HepG2 (cell line): ENCODE measurements around the gene RITA1. TPM values are rescaled to one million over a fixed set of nuclear protein-coding genes. Genes with fewer than 3 reads are reported as not detected.

Experiments
- ATF7 ChIP-seq, 2 experiments: fragments of 450-650 bp in 1 of 2; sonication (generic) in 1 of 2; formaldehyde crosslinking in 1 of 2; IDR thresholded peaks; 2 replicates each; pipeline versions ENCODE4 v1.4.0 to v1.6.1; 2016 to 2020; ENCODE audit warnings: antibody characterized with exemption in 1 of 2, mild to moderate bottlenecking in 1 of 2, missing genetic modification reagents in 1 of 2
- BORCS8-MEF2B ChIP-seq: sonication (generic); formaldehyde crosslinking; IDR thresholded peaks from 2 replicates; pipeline ENCODE4 v1.8.0; 2022; ENCODE audit warnings: mild to moderate bottlenecking, missing genetic modification reagents
- CREM ChIP-seq, 2 experiments: sonication (generic) in 1 of 2; formaldehyde crosslinking in 1 of 2; IDR thresholded peaks; 2 replicates each; pipeline versions ENCODE4 v1.4.0 to v1.6.1; 2016 to 2020; ENCODE audit warnings: antibody characterized with exemption in 1 of 2, mild to moderate bottlenecking in 1 of 2, missing genetic modification reagents in 1 of 2
- GTF2F1 ChIP-seq: fragments of 150-350 bp; IDR thresholded peaks from 2 replicates; pipeline ENCODE4 v1.6.1; 2014; ENCODE audit warnings: low read length
- HIVEP1 ChIP-seq: sonication (generic); formaldehyde crosslinking; IDR thresholded peaks from 2 replicates; pipeline ENCODE4 v1.4.0; 2020; ENCODE audit warnings: mild to moderate bottlenecking, missing genetic modification reagents
- MED13 ChIP-seq: sonication (generic); formaldehyde crosslinking; IDR thresholded peaks from 2 replicates; pipeline ENCODE4 v1.5.0; 2020; ENCODE audit warnings: missing genetic modification reagents
- MEIS1 ChIP-seq: sonication (generic); formaldehyde crosslinking; IDR thresholded peaks from 2 replicates; pipeline ENCODE4 v1.9.0; 2021; ENCODE audit warnings: mild to moderate bottlenecking, missing genetic modification reagents, moderate library complexity, borderline replicate concordance
- RXRB ChIP-seq: IDR thresholded peaks from 2 replicates; pipeline ENCODE4 v1.6.1; 2016; ENCODE audit warnings: borderline replicate concordance, missing genetic modification reagents, missing compliant biosample characterization
- SAP130 ChIP-seq: IDR thresholded peaks from 2 replicates; pipeline ENCODE4 v1.6.1; 2016; ENCODE audit warnings: low read depth
- SMARCC2 ChIP-seq: fragments of 450-650 bp; IDR thresholded peaks from 2 replicates; pipeline ENCODE4 v1.6.1; 2017; ENCODE audit warnings: antibody characterized with exemption, mild to moderate bottlenecking
- SOX5 ChIP-seq: IDR thresholded peaks from 2 replicates; pipeline ENCODE4 v1.6.1; 2016; ENCODE audit warnings: borderline replicate concordance
- STAT6 ChIP-seq: sonication (generic); formaldehyde crosslinking; IDR thresholded peaks from 2 replicates; pipeline ENCODE4 v1.4.0; 2020; ENCODE audit warnings: missing genetic modification reagents, mild to moderate bottlenecking, borderline replicate concordance
- USF2 ChIP-seq, 2 experiments: sonication (generic) in 1 of 2; formaldehyde crosslinking in 1 of 2; IDR thresholded peaks; 2 replicates each; pipeline versions ENCODE4 v1.5.1 to v1.6.1; 2011 to 2020; ENCODE audit warnings: borderline replicate concordance in 1 of 2, low read depth in 1 of 2, low read length in 1 of 2, mild to moderate bottlenecking in 1 of 2, missing genetic modification reagents in 1 of 2, moderate library complexity in 1 of 2
- ZBTB7B ChIP-seq: sonication (generic); formaldehyde crosslinking; IDR thresholded peaks from 2 replicates; pipeline ENCODE4 v1.4.0; 2020; ENCODE audit warnings: missing genetic modification reagents
- ZFX ChIP-seq: sonication (generic); formaldehyde crosslinking; IDR thresholded peaks from 2 replicates; pipeline ENCODE4 v1.4.0; 2020; ENCODE audit warnings: mild to moderate bottlenecking, low read depth, missing genetic modification reagents, moderate library complexity
- ZNF205 ChIP-seq: IDR thresholded peaks from 2 replicates; pipeline ENCODE4 v1.6.1; 2018; ENCODE audit warnings: missing biosample characterization, missing genetic modification reagents
- ZNF317 ChIP-seq: sonication (generic); formaldehyde crosslinking; IDR thresholded peaks from 2 replicates; pipeline ENCODE4 v1.5.0; 2020; ENCODE audit warnings: mild to moderate bottlenecking, missing genetic modification reagents
- polyA plus RNA-seq, 8 experiments: library from polyadenylated mRNA; depleted of rRNA in 3 of 8; stranded (reverse) in 7 of 8; unstranded in 1 of 8; fragments of >200 nt; fragmentation: Illumina TruSeq in 4 of 8; extraction: Trizol in 4 of 8; gene quantifications; 2 replicates each; pipeline versions ENCODE4 v1.2.1 to v1.2.3, GENCODE V29; 2011 to 2016; ENCODE audit warnings: low read depth in 4 of 8, missing spikeins in 1 of 8, mixed read lengths in 1 of 8; ENCODE audit not compliant: insufficient read depth in 1 of 8
- total RNA-seq, 5 experiments: library from RNA; depleted of rRNA; stranded (reverse); fragments of >200 nt; fragmentation: Illumina TruSeq; extraction: Trizol; gene quantifications; 2 replicates each; pipeline ENCODE4 v1.2.3, GENCODE V29; 2016; ENCODE audit warnings: low read depth in 1 of 5
- TF ChIP-seq, protein P1 (sequence below): sonication (generic); formaldehyde crosslinking; IDR thresholded peaks from 2 replicates; pipeline ENCODE4 v1.4.0; 2020; ENCODE audit warnings: missing genetic modification reagents
- TF ChIP-seq, protein P2 (sequence below): sonication (generic); formaldehyde crosslinking; IDR thresholded peaks from 2 replicates; pipeline ENCODE4 v1.8.0; 2022; ENCODE audit warnings: missing genetic modification reagents, mild to moderate bottlenecking, moderate library complexity, borderline replicate concordance

The RITA1 gene
- total and polyA plus RNA-seq, 2 of the 13 experiments (the other 11 are each of a cell fraction or from before 2014, with no cell fraction given): 12.4 to 28.9 TPM

DNA sequence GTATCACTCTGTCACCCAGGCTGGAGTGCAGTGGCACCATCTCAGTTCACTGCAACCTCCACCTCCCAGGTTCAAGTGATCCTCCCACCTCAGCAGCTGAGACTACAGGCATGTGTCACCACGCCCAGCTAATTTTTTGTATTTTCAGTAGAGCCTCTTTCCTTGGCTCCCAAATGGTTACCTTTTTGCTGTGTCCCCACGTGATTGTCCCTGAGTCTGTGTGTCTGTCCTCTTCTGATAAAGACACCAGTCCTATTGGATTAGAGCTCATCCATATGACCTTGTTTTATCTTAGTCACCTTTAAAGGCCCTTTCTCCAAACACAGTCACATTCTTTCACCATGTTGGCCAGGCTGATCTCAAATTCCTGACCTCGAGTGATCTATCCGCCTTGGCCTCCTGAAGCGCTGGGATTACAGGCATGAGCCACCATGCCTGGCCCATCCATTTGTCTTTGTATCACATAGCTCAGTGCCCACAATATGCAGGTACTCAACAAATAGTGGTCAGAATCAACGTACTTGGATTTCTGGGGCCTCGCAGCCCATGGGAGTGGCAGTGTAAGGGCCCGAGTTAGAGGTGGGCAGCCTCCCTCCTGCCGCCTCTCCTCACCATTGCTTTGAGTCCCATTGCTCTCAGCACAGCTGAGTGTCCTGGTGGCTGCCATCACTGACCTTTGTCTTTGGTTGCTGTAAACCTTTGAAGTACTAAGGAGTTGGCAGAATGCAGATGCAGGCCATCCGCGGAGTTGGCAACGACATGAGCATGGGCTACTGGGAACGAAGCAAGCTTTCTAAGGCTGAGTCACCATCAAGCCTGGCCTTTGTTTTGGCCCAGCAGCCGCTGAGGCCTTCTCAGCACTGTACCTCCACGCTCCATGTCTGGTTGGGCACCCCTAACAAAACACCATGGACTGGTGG, 45.1 kb downstream of the RITA1 start (continued):
- TF ChIP-seq GTF2F1 (no peak), STAT6 (no peak), ZFX (CRISPR knock-in tag) (peak; percentile 39; the same call in 1 of the 2 replicates), ZNF317 (peak; percentile 95), RXRB (CRISPR knock-in tag) (peak; percentile 78), SMARCC2 (no peak), SOX5 (CRISPR knock-in tag) (peak; percentile 40; the same call in 1 of the 2 replicates), ZBTB7B (CRISPR knock-in tag) (no peak), HIVEP1 (CRISPR knock-in tag) (peak; percentile 16; the same call in 1 of the 2 replicates), SAP130 (CRISPR knock-in tag) (peak; percentile 60; the same call in 1 of the 2 replicates), BORCS8-MEF2B (CRISPR knock-in tag) (peak; percentile 64; the same call in 1 of the 2 replicates), ATF7 (IDR thresholded peaks at IDR 0.05) (no peak), ATF7 (CRISPR knock-in tag; IDR thresholded peaks at IDR 0.05) (no peak), MEIS1 (CRISPR knock-in tag) (no peak), USF2 (IDR thresholded peaks at IDR 0.05; ENCODE audit: low read depth, low read length) (peak; percentile 48; the same call in 1 of the 2 replicates), USF2 (CRISPR knock-in tag; IDR thresholded peaks at IDR 0.05; ENCODE audit: borderline replicate concordance) (peak; percentile 42; the same call in 1 of the 2 replicates), MED13 (CRISPR knock-in tag) (no peak), CREM (IDR thresholded peaks at IDR 0.05) (peak; percentile 43; the same call in 1 of the 2 replicates), CREM (CRISPR knock-in tag; IDR thresholded peaks at IDR 0.05) (no peak), ZNF205 (0 out of 2 replicates have a peak, but pooled peaks have one; percentile 18)
- TF ChIP-seq, protein P1, sequence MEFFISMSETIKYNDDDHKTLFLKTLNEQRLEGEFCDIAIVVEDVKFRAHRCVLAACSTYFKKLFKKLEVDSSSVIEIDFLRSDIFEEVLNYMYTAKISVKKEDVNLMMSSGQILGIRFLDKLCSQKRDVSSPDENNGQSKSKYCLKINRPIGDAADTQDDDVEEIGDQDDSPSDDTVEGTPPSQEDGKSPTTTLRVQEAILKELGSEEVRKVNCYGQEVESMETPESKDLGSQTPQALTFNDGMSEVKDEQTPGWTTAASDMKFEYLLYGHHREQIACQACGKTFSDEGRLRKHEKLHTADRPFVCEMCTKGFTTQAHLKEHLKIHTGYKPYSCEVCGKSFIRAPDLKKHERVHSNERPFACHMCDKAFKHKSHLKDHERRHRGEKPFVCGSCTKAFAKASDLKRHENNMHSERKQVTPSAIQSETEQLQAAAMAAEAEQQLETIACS (CRISPR knock-in tag): no peak
- TF ChIP-seq, protein P2, sequence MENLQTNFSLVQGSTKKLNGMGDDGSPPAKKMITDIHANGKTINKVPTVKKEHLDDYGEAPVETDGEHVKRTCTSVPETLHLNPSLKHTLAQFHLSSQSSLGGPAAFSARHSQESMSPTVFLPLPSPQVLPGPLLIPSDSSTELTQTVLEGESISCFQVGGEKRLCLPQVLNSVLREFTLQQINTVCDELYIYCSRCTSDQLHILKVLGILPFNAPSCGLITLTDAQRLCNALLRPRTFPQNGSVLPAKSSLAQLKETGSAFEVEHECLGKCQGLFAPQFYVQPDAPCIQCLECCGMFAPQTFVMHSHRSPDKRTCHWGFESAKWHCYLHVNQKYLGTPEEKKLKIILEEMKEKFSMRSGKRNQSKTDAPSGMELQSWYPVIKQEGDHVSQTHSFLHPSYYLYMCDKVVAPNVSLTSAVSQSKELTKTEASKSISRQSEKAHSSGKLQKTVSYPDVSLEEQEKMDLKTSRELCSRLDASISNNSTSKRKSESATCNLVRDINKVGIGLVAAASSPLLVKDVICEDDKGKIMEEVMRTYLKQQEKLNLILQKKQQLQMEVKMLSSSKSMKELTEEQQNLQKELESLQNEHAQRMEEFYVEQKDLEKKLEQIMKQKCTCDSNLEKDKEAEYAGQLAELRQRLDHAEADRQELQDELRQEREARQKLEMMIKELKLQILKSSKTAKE (CRISPR knock-in tag): peak; percentile 57; the same call in 1 of the 2 replicates
